ENCODE results near the gene ZDHHC13. TPM values are rescaled to one million over a fixed set of nuclear protein-coding genes. Genes with fewer than 3 reads are reported as not detected.

The ZDHHC13 gene
- total RNA-seq, 1 experiment from 2014 or later, result 21.8 TPM

DNA sequence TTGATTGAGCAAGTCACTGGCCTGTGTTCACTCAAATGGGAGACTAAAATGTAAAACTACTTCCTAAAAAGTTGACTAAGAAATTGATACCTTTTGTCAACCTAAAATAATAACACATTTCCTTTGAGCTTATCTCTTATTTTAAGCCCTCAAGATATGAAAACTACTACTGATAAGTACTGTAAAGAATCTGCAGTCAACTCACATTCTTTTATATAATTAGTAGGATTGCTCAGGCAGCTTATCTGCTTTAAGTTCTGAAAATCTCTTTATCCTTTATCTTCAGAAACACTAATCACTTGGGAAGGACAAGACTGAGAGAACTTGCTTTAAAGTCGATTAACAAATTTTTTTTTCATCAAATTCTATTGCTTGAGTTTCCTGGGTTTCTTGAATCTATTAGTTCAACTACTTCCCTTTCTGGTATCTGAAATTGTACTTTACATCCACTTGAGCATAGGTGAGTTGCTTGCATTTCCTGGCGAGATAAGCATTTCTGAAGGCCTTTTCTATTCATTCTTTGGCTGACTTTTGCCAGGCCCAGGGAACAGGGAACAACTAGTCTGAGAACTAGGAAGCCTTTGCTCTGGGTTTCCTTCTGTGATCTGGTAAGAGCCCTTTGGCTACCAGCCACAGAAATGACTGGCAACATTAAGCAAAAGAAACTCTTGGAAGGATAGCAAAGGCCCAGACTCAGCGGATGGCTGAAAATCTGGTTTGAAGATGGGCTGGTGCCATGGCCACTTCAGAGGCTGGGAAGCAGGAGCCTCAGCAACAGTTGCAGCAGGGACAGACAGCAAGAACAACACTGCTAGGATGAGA is 104.1 kb downstream of the ZDHHC13 start:
- ChIA-PET RAD21 (ENCODE audit: low non-redundant PET in 1 of 2, low total read pairs in 2 of 2, uncharacterized antibody in 2 of 2, unreplicated experiment in 2 of 2) (no interaction called here), CTCF (no interaction called here), POLR2A (no interaction called here)
- no peak overlapping the region for H3K27ac ChIP-seq (ENCODE audit: low read depth, low read length)
- BruUV-seq (replicated peaks), result no TSS peak
- TF ChIP-seq EZH2phosphoT487 (IDR thresholded peaks at IDR 0.05; ENCODE audit: borderline replicate concordance), result no peak
- no peak for TF ChIP-seq ELF1 (IDR thresholded peaks at IDR 0.05; ENCODE audit: borderline replicate concordance, low read depth)
- no peak for TF ChIP-seq SP1 (IDR thresholded peaks at IDR 0.05; ENCODE audit: low read depth)
- TF ChIP-seq ZNF274 (IDR thresholded peaks at IDR 0.05; ENCODE audit: low read depth, low read length), result no peak
- TF ChIP-seq, protein P1, sequence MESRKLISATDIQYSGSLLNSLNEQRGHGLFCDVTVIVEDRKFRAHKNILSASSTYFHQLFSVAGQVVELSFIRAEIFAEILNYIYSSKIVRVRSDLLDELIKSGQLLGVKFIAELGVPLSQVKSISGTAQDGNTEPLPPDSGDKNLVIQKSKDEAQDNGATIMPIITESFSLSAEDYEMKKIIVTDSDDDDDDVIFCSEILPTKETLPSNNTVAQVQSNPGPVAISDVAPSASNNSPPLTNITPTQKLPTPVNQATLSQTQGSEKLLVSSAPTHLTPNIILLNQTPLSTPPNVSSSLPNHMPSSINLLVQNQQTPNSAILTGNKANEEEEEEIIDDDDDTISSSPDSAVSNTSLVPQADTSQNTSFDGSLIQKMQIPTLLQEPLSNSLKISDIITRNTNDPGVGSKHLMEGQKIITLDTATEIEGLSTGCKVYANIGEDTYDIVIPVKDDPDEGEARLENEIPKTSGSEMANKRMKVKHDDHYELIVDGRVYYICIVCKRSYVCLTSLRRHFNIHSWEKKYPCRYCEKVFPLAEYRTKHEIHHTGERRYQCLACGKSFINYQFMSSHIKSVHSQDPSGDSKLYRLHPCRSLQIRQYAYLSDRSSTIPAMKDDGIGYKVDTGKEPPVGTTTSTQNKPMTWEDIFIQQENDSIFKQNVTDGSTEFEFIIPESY (IDR thresholded peaks at IDR 0.05; ENCODE audit: extremely low read depth, insufficient replicate concordance, low read length), result no peak
- no peak overlapping the region for H2AFZ ChIP-seq (ENCODE audit: low read depth, low read length, poor library complexity, severe bottlenecking)
- intact Hi-C loops (cut with micrococcal nuclease), result no loop called here
- no peaks in the 10 kb centered on the region for H3K79me2 ChIP-seq (ENCODE audit: insufficient read depth, low read length)
- peaks cover 6 to 21% of the 10 kb centered on the region in 2 experiments; a peak in 2 of 4 replicates for H3K36me3 ChIP-seq (ENCODE audit: control insufficient read depth in 1 of 2, insufficient read depth in 2 of 2, low read length in 2 of 2)
- no peaks in the 10 kb centered on the region for H3K9me3 ChIP-seq (ENCODE audit: control insufficient read depth in 1 of 2, insufficient read depth in 1 of 2, low read depth in 1 of 2, low read length in 2 of 2)
- no peaks in the 10 kb centered on the region for H3K27me3 ChIP-seq (ENCODE audit: insufficient read depth, low read length)
- DNase-seq (ENCODE audit: low read depth, low spot score) (no peak), ATAC-seq (no peak)
- H3K9ac ChIP-seq (ENCODE audit: low read length), result no peak overlapping the region
- H3K9me2 ChIP-seq (ENCODE audit: insufficient read depth), result no peaks in the 10 kb centered on the region
- H3K4me2 ChIP-seq (ENCODE audit: low read length), result no peak overlapping the region
- no peak overlapping the region for H3K4me3 ChIP-seq (replicated peaks in 1 of 2; ENCODE audit: low read depth in 1 of 2, low read length in 2 of 2)
- H3K4me1 ChIP-seq (ENCODE audit: control insufficient read depth in 1 of 2, insufficient read depth in 2 of 2, low read length in 2 of 2), result no peaks in the 10 kb centered on the region
- H4K20me1 ChIP-seq (ENCODE audit: insufficient read depth), result no peaks in the 10 kb centered on the region; the same call in 1 of the 2 replicates

DNA sequence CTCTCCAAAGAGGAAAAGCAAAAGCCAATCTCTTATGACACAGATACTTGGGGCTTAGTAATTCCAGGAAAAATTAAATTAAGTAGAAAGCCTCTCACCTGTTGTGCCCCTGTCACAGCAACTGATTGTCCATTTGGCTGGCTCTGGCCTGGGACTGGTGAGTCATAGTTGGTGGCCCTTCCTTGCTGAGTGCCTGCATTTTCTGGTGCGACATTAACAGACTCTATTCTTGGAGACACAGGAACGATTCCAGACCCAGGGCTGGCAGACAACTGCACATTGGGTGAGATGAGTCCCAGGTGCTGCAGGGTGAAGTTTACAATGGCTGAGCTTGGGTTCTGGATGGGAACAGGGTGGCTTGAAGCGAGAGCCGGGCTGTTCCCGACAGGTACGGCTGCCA is 108.2 kb downstream of the ZDHHC13 start:
- no peak for TF ChIP-seq CEBPB (IDR thresholded peaks at IDR 0.05; ENCODE audit: low read depth)
- TF ChIP-seq EZH2 (IDR thresholded peaks at IDR 0.05), result no peak
- TF ChIP-seq, protein P2, sequence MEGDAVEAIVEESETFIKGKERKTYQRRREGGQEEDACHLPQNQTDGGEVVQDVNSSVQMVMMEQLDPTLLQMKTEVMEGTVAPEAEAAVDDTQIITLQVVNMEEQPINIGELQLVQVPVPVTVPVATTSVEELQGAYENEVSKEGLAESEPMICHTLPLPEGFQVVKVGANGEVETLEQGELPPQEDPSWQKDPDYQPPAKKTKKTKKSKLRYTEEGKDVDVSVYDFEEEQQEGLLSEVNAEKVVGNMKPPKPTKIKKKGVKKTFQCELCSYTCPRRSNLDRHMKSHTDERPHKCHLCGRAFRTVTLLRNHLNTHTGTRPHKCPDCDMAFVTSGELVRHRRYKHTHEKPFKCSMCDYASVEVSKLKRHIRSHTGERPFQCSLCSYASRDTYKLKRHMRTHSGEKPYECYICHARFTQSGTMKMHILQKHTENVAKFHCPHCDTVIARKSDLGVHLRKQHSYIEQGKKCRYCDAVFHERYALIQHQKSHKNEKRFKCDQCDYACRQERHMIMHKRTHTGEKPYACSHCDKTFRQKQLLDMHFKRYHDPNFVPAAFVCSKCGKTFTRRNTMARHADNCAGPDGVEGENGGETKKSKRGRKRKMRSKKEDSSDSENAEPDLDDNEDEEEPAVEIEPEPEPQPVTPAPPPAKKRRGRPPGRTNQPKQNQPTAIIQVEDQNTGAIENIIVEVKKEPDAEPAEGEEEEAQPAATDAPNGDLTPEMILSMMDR (IDR thresholded peaks at IDR 0.05 in 2 of 3, conservative IDR thresholded peaks at IDR 0.05 in 1 of 3; ENCODE audit: borderline replicate concordance in 1 of 3, insufficient read depth in 1 of 3, low read depth in 2 of 3, low read length in 2 of 3), result no peak
- TF ChIP-seq EGR1 (IDR thresholded peaks at IDR 0.05; ENCODE audit: low read depth), result no peak
- no peak for TF ChIP-seq SP1 (IDR thresholded peaks at IDR 0.05; ENCODE audit: low read depth)
- TF ChIP-seq CBX3 (IDR thresholded peaks at IDR 0.05; ENCODE audit: low read depth), result no peak
- TF ChIP-seq SRF (IDR thresholded peaks at IDR 0.05; ENCODE audit: low read depth), result no peak
- Histone ChIP-seq H2AFZ (ENCODE audit: low read depth, low read length, poor library complexity, severe bottlenecking) (no peak overlapping the region), H3K36me3 (ENCODE audit: control insufficient read depth in 1 of 2, insufficient read depth in 2 of 2, low read length in 2 of 2) (peaks cover 13 to 53% of the 10 kb centered on the region in 2 experiments; a peak in 2 of 4 replicates), H3K9ac (ENCODE audit: low read length) (no peak overlapping the region), H3K27me3 (ENCODE audit: insufficient read depth, low read length) (no peaks in the 10 kb centered on the region), H3K79me2 (ENCODE audit: insufficient read depth, low read length) (no peaks in the 10 kb centered on the region), H4K20me1 (ENCODE audit: insufficient read depth) (no peaks in the 10 kb centered on the region; the same call in 1 of the 2 replicates), H3K27ac (ENCODE audit: low read depth, low read length) (no peak overlapping the region), H3K4me3 (replicated peaks in 1 of 2; ENCODE audit: low read depth in 1 of 2, low read length in 2 of 2) (no peak overlapping the region), H3K4me2 (ENCODE audit: low read length) (no peak overlapping the region), H3K9me2 (ENCODE audit: insufficient read depth) (no peaks in the 10 kb centered on the region), H3K4me1 (ENCODE audit: control insufficient read depth in 1 of 2, insufficient read depth in 2 of 2, low read length in 2 of 2) (no peaks in the 10 kb centered on the region), H3K9me3 (ENCODE audit: control insufficient read depth in 1 of 2, insufficient read depth in 1 of 2, low read depth in 1 of 2, low read length in 2 of 2) (no peaks in the 10 kb centered on the region)
- CTCF ChIA-PET, result no interaction called here
- POLR2A ChIA-PET, result no interaction called here
- ATAC-seq (no peak), DNase-seq (ENCODE audit: low read depth, low spot score) (no peak)
- intact Hi-C loops (cut with micrococcal nuclease), result no loop called here
- no TSS peak for BruUV-seq (replicated peaks)
- RAD21 ChIA-PET (ENCODE audit: low non-redundant PET in 1 of 2, low total read pairs in 2 of 2, uncharacterized antibody in 2 of 2, unreplicated experiment in 2 of 2), result no interaction called here

All from HCT116 (cell line).